Measurements from ENCODE around the gene ITM2C. TPM values are rescaled to one million over a fixed set of nuclear protein-coding genes. Genes with fewer than 3 reads are reported as not detected.

Gene ITM2C
- total and polyA plus RNA-seq, 2 of the 13 experiments (the other 11 are each of a cell fraction or from before 2014, with no cell fraction given), result 70.5 to 270 TPM

GRCh38 chr2:230847883-230848388, 16.8 kb upstream of the ITM2C start (continued):
- TF ChIP-seq ZFP82 (CRISPR knock-in tag; IDR thresholded peaks at IDR 0.05; ENCODE audit: borderline replicate concordance) (peak; percentile 55; the same call in 1 of the 2 replicates), CREB3 (CRISPR knock-in tag; IDR thresholded peaks at IDR 0.05) (no peak), ZNF235 (CRISPR knock-in tag; IDR thresholded peaks at IDR 0.05; ENCODE audit: borderline replicate concordance) (no peak), MBNL3 (CRISPR knock-in tag; conservative IDR thresholded peaks at IDR 0.05) (no peak), ZFX (CRISPR knock-in tag; IDR thresholded peaks at IDR 0.05; ENCODE audit: low read depth) (peak; percentile 85), PBX3 (CRISPR knock-in tag; IDR thresholded peaks at IDR 0.05; ENCODE audit: borderline replicate concordance) (no peak), HOMEZ (CRISPR knock-in tag; IDR thresholded peaks at IDR 0.05; ENCODE audit: low read depth) (0 out of 2 replicates have a peak, but pooled peaks have one; percentile 41), ZBTB20 (CRISPR knock-in tag; IDR thresholded peaks at IDR 0.05; ENCODE audit: borderline replicate concordance, low read depth) (no peak), USF2 (IDR thresholded peaks at IDR 0.05; ENCODE audit: low read depth, low read length) (no peak), USF2 (CRISPR knock-in tag; IDR thresholded peaks at IDR 0.05; ENCODE audit: borderline replicate concordance) (no peak), ZNF615 (CRISPR knock-in tag; IDR thresholded peaks at IDR 0.05; ENCODE audit: borderline replicate concordance) (no peak), DR1 (CRISPR knock-in tag; IDR thresholded peaks at IDR 0.05) (0 out of 2 replicates have a peak, but pooled peaks have one; percentile 41), ZZZ3 (CRISPR knock-in tag; IDR thresholded peaks at IDR 0.05; ENCODE audit: borderline replicate concordance) (no peak), MTA1 (CRISPR knock-in tag; IDR thresholded peaks at IDR 0.05; ENCODE audit: borderline replicate concordance) (no peak; the same call in 1 of the 2 replicates), ZMYM4 (CRISPR knock-in tag; IDR thresholded peaks at IDR 0.05) (peak; percentile 85), SSRP1 (CRISPR knock-in tag; IDR thresholded peaks at IDR 0.05) (no peak), NR2C2 (CRISPR knock-in tag; IDR thresholded peaks at IDR 0.05; ENCODE audit: borderline replicate concordance) (no peak), TIGD3 (CRISPR knock-in tag; IDR thresholded peaks at IDR 0.05; ENCODE audit: borderline replicate concordance) (no peak), PHF21A (CRISPR knock-in tag; IDR thresholded peaks at IDR 0.05) (no peak), NR2F6 (IDR thresholded peaks at IDR 0.05) (no peak), NR2F6 (CRISPR knock-in tag; IDR thresholded peaks at IDR 0.05) (no peak), KDM6A (CRISPR knock-in tag; IDR thresholded peaks at IDR 0.05; ENCODE audit: low read depth) (no peak), TARDBP (CRISPR knock-in tag; IDR thresholded peaks at IDR 0.05) (no peak)
